Naive thymus-derived CD8-positive, alpha-beta T cell (primary cell): ENCODE data around the gene FOXB2. TPM values are rescaled to one million over a fixed set of nuclear protein-coding genes. Genes with fewer than 3 reads are reported as not detected.

Experiments
- ATAC-seq, 2 donors: fragments of 150-1000 bp; cut with Tn5 transposase in 1 of 2; sonication (Bioruptor Pico), chemical (Tn5 transposase) in 1 of 2; 1 replicate in 1 of 2; 2 replicates in 1 of 2; pipeline ENCODE4 v1.10.0; 2021; ENCODE audit warnings: mild to moderate bottlenecking in 2 of 2, moderate library complexity in 2 of 2
- POLR2A ChIA-PET: fragments of 350-600 bp; sonication (Branson Sonifier 250); formaldehyde crosslinking; loops from one replicate; lab custom pipeline; 2021; ENCODE audit warnings: antibody characterized with exemption; lab: Charles Lee
- DNase-seq, 10 donors: peaks; one replicate each; pipeline versions ENCODE4 v3.0.0 to v3.0.0-alpha.2; 2020 to 2022
- H3K27ac Mint-ChIP-seq, 10 donors: one replicate each; pipeline ENCODE4 v1.8.0; 2020 to 2022; ENCODE audit warnings: mild to moderate bottlenecking in 10 of 10, mixed read lengths in 10 of 10, moderate library complexity in 4 of 10, inconsistent platforms in 1 of 10
- H3K27me3 Mint-ChIP-seq, 5 donors: one replicate each; pipeline ENCODE4 v1.8.0; 2021 to 2022; ENCODE audit warnings: mixed read lengths in 5 of 5
- H3K36me3 Mint-ChIP-seq, 3 donors: one replicate each; pipeline ENCODE4 v1.8.0; 2020 to 2022; ENCODE audit warnings: mixed read lengths in 3 of 3, mild to moderate bottlenecking in 2 of 3, inconsistent platforms in 1 of 3
- H3K4me1 Mint-ChIP-seq, 4 donors: one replicate each; pipeline ENCODE4 v1.8.0; 2021 to 2022; ENCODE audit warnings: mixed read lengths in 4 of 4
- H3K4me3 Mint-ChIP-seq, 10 donors: one replicate each; pipeline ENCODE4 v1.8.0; 2020 to 2022; ENCODE audit warnings: mild to moderate bottlenecking in 10 of 10, mixed read lengths in 10 of 10, moderate library complexity in 6 of 10, inconsistent platforms in 1 of 10
- H3K9me3 Mint-ChIP-seq, 9 donors: one replicate each; pipeline ENCODE4 v1.8.0; 2020 to 2022; ENCODE audit warnings: mixed read lengths in 9 of 9, mild to moderate bottlenecking in 3 of 9, inconsistent platforms in 1 of 9, moderate library complexity in 1 of 9
- polyA plus RNA-seq, 3 donors: library from polyadenylated mRNA; unstranded; fragments of 300-500 nt; fragmentation: Illumina TruSeq; gene quantifications; one replicate each; pipeline ENCODE4 v1.2.3, GENCODE V29; 2021
- total RNA-seq, 8 experiments: library from RNA in 2 of 8; stranded (reverse) in 2 of 8; gene quantifications; one replicate each; pipeline ENCODE4 v1.2.3 and lab custom pipeline; 2021 to 2026

Gene FOXB2
- total and polyA plus RNA-seq, 5 experiments from 2014 or later, result not detected

- no peak for ATAC-seq
- Mint-ChIP-seq H3K4me3 (no peak overlapping the region), H3K27ac (no peak overlapping the region), H3K36me3 (no peaks in the 10 kb centered on the region), H3K9me3 (no peaks in the 10 kb centered on the region), H3K27me3 (peaks cover 15 to 69% (median 31%) of the 10 kb centered on the region in 5 donors), H3K4me1 (no peaks in the 10 kb centered on the region)
- DNase-seq, result no peak
- POLR2A ChIA-PET, result no interaction called here
Observed at GRCh38 chr9:77005216-77005615, 14.2 kb upstream of the FOXB2 start.

DNA sequence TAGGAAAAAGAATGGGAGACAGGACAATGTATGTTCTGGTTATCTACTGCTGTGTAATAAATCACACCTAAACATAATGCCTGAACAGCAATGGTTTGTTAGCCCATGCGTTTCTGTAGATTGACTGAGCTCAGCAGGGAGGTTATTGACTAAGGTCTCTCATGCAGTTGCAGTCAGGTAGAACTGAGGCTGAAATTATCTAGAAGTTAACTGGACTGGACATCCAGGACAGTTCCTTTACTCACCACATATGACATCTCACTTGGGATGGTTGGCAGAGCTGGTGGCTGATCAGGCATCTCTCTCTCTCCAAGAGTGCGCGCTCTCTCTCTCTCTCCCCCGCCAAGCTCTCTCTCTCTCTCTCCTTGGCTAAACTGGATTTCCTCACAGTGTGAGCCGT, 8.9 kb upstream of the FOXB2 start:
- Mint-ChIP-seq H3K4me1 (peaks cover 7 to 20% (median 14%) of the 10 kb centered on the region in 4 donors), H3K4me3 (no peak overlapping the region), H3K9me3 (no peaks in the 10 kb centered on the region), H3K36me3 (no peaks in the 10 kb centered on the region), H3K27me3 (peaks cover 36 to 54% (median 50%) of the 10 kb centered on the region in 5 donors), H3K27ac (no peak overlapping the region)
- DNase-seq (no peak), ATAC-seq (no peak)
- POLR2A ChIA-PET, result no interaction called here

- Mint-ChIP-seq H3K4me3 (peak overlapping the region in 7 of 10 donors; percentile 4 to 64 (median 39)), H3K4me1 (peaks cover 7 to 20% (median 15%) of the 10 kb centered on the region in 4 donors), H3K27ac (peak overlapping the region in 1 of 10 donors; percentile 74), H3K36me3 (no peaks in the 10 kb centered on the region), H3K27me3 (peaks cover 40 to 62% (median 61%) of the 10 kb centered on the region in 5 donors), H3K9me3 (no peaks in the 10 kb centered on the region)
- ATAC-seq (peak; percentile 46 to 50), DNase-seq (peak in 9 of 10 donors; percentile 8 to 49 (median 40))
- POLR2A ChIA-PET, result no interaction called here
Observed at GRCh38 chr9:77011973-77012821, 7.3 kb upstream of the FOXB2 start.

DNA sequence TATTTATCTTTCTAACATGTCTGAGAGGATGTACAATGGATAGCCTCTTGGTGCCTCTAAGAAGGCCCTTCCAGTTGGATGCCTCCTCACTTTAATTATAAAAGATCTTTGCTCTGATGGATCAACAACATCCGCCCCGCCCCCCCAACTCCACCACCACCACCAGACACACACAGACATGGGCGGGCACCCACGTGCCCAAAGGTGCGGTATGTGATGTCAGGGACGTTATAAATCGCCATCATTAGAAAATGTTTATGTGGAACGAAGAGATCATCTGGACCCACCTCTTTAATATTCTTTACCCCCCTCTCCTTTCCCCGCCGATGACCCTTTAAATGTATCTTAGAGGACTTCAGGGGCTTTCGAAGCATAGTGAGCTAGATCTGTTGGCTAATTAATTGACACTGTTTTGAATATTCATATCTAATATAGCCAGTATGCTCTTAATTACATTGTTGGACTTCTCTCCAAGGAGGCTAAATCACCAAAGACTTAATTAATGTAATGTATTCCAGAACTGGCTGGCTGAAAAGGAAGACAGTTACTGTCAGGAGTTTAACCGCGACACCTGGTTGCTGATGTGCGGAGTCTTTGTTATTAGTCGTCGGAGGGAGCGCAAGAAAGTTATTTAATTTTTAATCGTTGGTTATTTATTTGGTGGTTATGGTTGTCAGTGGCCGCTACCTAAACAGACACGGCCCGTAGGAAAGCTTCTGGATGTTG, 6.1 kb upstream of the FOXB2 start:
- Mint-ChIP-seq H3K9me3 (no peaks in the 10 kb centered on the region), H3K36me3 (no peaks in the 10 kb centered on the region), H3K4me3 (peak overlapping the region in 1 of 10 donors; percentile 7), H3K27ac (no peak overlapping the region), H3K4me1 (peaks cover 12 to 28% (median 23%) of the 10 kb centered on the region in 4 donors), H3K27me3 (peaks cover 43 to 68% (median 61%) of the 10 kb centered on the region in 5 donors)
- no peak for ATAC-seq
- DNase-seq, result no peak
- POLR2A ChIA-PET, result no interaction called here

DNA sequence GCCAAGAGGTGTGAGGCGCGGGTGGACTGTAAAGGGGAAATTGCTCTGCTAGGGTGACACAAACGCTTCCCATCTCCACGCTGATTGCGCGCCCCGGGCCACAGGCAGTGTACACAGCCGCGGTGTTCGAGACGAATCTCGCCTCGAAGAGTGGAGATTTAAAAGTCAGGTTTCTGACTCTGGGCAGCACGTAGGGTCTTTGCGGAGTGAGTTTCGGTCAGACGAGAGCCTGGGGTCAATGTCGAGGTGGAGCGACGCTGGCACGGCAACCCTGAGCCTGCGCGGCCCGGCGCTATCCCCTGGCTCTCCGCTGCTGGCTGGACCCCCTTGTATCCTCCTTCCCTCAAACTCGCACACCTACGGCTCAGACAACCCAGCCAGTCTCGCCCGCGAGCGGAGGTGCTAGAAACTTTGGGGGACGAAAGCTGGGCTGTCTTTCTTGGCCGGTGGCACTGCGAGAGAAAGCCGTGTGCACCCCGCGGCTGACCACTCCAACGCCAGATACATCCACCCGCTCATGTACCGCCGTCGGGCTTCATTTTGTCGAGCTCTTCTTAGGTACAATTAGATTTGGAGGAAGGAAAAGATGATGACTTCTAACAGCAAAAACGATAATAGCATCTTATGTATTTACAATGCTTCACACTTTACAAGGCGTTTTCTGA, 5.4 kb upstream of the FOXB2 start:
- H3K9me3 Mint-ChIP-seq, result no peaks in the 10 kb centered on the region
- ATAC-seq (no peak), DNase-seq (no peak)
- H3K36me3 Mint-ChIP-seq, result no peaks in the 10 kb centered on the region
- no peak overlapping the region for H3K27ac Mint-ChIP-seq
- H3K27me3 Mint-ChIP-seq, result peaks cover 41 to 69% (median 65%) of the 10 kb centered on the region in 5 donors
- POLR2A ChIA-PET, result no interaction called here
- peak overlapping the region in 1 of 10 donors; percentile 7 for H3K4me3 Mint-ChIP-seq
- peaks cover 13 to 35% (median 24%) of the 10 kb centered on the region in 4 donors for H3K4me1 Mint-ChIP-seq

GRCh38 chr9:77014597-77015263, 4.7 kb upstream of the FOXB2 start:
- H3K27me3 Mint-ChIP-seq, result peaks cover 42 to 76% (median 69%) of the 10 kb centered on the region in 5 donors
- H3K27ac Mint-ChIP-seq, result no peak overlapping the region
- H3K9me3 Mint-ChIP-seq, result no peaks in the 10 kb centered on the region
- ATAC-seq (no peak), DNase-seq (no peak)
- no peaks in the 10 kb centered on the region for H3K36me3 Mint-ChIP-seq
- peaks cover 15 to 40% (median 27%) of the 10 kb centered on the region in 4 donors for H3K4me1 Mint-ChIP-seq
- no peak overlapping the region for H3K4me3 Mint-ChIP-seq
- POLR2A ChIA-PET, result no interaction called here

- H3K27ac Mint-ChIP-seq, result no peak overlapping the region
- POLR2A ChIA-PET, result no interaction called here
Observed at GRCh38 chr9:77015327-77016048, 4.0 kb upstream of the FOXB2 start.

DNA sequence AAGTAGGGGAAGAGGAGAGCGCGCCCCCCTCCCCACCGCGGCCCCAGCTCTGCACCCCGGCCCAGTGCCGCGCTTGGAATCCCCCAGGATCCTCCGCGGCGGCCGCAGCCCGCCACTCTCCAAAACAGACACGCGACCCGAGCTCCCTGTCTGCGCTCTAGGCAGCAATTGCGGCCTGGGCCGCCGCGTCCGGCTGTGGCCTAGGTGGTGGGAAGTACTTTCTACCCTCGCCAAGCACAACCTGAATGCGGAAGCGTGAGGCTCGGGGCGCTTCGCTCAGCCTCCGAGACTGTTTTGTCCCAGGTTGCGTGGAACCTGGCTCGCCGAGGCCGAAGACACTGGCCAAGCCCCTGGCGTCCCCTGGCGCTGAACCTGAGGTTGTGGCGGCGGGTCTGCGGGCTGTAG, 3.3 kb upstream of the FOXB2 start:
- H3K27ac Mint-ChIP-seq, result no peak overlapping the region
- DNase-seq (no peak), ATAC-seq (no peak)
- POLR2A ChIA-PET, result no interaction called here
- no peaks in the 10 kb centered on the region for H3K36me3 Mint-ChIP-seq
- H3K27me3 Mint-ChIP-seq, result peaks cover 40 to 81% (median 64%) of the 10 kb centered on the region in 5 donors
- no peaks in the 10 kb centered on the region for H3K9me3 Mint-ChIP-seq
- peaks cover 15 to 47% (median 32%) of the 10 kb centered on the region in 4 donors for H3K4me1 Mint-ChIP-seq
- no peak overlapping the region for H3K4me3 Mint-ChIP-seq

More at GRCh38 chr9:77015327-77016048, 4.0 kb upstream of the FOXB2 start:
- H3K36me3 Mint-ChIP-seq, result no peaks in the 10 kb centered on the region
- no peak for DNase-seq
- peaks cover 39 to 75% (median 64%) of the 10 kb centered on the region in 5 donors for H3K27me3 Mint-ChIP-seq
- no peak for ATAC-seq
- H3K4me1 Mint-ChIP-seq, result peaks cover 15 to 41% (median 29%) of the 10 kb centered on the region in 4 donors
- H3K9me3 Mint-ChIP-seq, result no peaks in the 10 kb centered on the region
- no peak overlapping the region for H3K4me3 Mint-ChIP-seq

GRCh38 chr9:77016526-77017504, 2.6 kb upstream of the FOXB2 start:
- Mint-ChIP-seq H3K36me3 (no peaks in the 10 kb centered on the region), H3K27me3 (peaks cover 46 to 86% (median 69%) of the 10 kb centered on the region in 5 donors), H3K27ac (no peak overlapping the region), H3K4me1 (peaks cover 14 to 51% (median 38%) of the 10 kb centered on the region in 4 donors), H3K4me3 (no peak overlapping the region), H3K9me3 (no peaks in the 10 kb centered on the region)
- DNase-seq, result no peak
- POLR2A ChIA-PET, result no interaction called here
- ATAC-seq, result no peak

DNA sequence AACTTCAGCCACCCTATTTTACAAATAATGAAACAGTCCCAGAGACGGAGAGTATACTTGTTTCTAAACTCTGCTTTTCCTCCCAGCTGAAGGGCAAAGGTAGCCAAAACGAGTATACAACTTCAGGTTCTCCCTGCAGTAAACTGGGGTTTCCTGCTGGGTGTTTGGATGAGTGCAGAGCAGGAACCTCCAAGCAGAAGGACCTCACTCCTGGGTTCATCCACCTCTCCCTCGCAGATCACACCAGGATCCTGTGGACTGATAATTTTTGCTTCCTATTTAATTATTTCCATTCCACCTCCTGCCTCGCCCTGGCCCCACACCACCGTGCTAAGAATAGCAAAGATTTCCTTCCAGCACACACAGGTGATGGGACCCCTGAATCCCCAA, 2.0 kb upstream of the FOXB2 start:
- H3K9me3 Mint-ChIP-seq, result no peaks in the 10 kb centered on the region
- peaks cover 14 to 51% (median 39%) of the 10 kb centered on the region in 4 donors for H3K4me1 Mint-ChIP-seq
- POLR2A ChIA-PET, result no interaction called here
- peak overlapping the region in 1 of 10 donors; percentile 4 for H3K4me3 Mint-ChIP-seq
- peaks cover 0 to 3% (median 0%) of the 10 kb centered on the region in 3 donors for H3K36me3 Mint-ChIP-seq
- peaks cover 50 to 86% (median 70%) of the 10 kb centered on the region in 5 donors for H3K27me3 Mint-ChIP-seq
- ATAC-seq (no peak), DNase-seq (no peak)
- H3K27ac Mint-ChIP-seq, result no peak overlapping the region
